Subcutaneous adipose tissue (tissue), 4 donors: ENCODE measurements around the gene RDH14. TPM values are rescaled to one million over a fixed set of nuclear protein-coding genes. Genes with fewer than 3 reads are reported as not detected.

Experiments
- CTCF ChIP-seq: fragments of 450-650 bp; IDR thresholded peaks from one replicate; pipeline ENCODE4 v1.5.1; 2016; ENCODE audit warnings: low read depth, mild to moderate bottlenecking, control low read depth, antibody characterized with exemption, moderate library complexity
- total RNA-seq, 4 donors: library from RNA; depleted of rRNA; stranded (reverse); fragments of >200 nt; gene quantifications; one replicate each; pipeline ENCODE4 v1.1.0, GENCODE V29; 2016

RDH14 gene
- total RNA-seq, 4 donors from 2014 or later: 22.2 to 36.1 (median 29.5) TPM

GRCh38 chr2:18588802-18589201, 28.3 kb upstream of the RDH14 start:
- no peak for TF ChIP-seq CTCF

GRCh38 chr2:18588049-18588448, 27.6 kb upstream of the RDH14 start:
- TF ChIP-seq CTCF: no peak

- TF ChIP-seq CTCF: no peak
Observed at GRCh38 chr2:18585526-18585925, 25.1 kb upstream of the RDH14 start.

- no peak for TF ChIP-seq CTCF
Observed at GRCh38 chr2:18584608-18584954, 24.1 kb upstream of the RDH14 start.

- TF ChIP-seq CTCF: no peak
Observed at GRCh38 chr2:18583905-18584607, 23.6 kb upstream of the RDH14 start.

- TF ChIP-seq CTCF: no peak
Observed at GRCh38 chr2:18580606-18581005, 20.2 kb upstream of the RDH14 start.

GRCh38 chr2:18578033-18578432, 17.6 kb upstream of the RDH14 start:
- no peak for TF ChIP-seq CTCF
